PC-3 (cell line): Measurements from ENCODE around the gene SLAMF6.
"Not testable (repeated sequence)": the region's sequence is repeated elsewhere in the genome, so short reads cannot be mapped to it uniquely, and the experiment has no call there.

Source experiments
- CTCF ChIP-seq: fragments of 300-600 bp; sonication (generic); conservative IDR thresholded peaks from 2 replicates; pipeline ENCODE4 v1.5.1; 2017; ENCODE audit warnings: antibody characterized with exemption, low read depth, mild to moderate bottlenecking, low read length
- EZH2 ChIP-seq: fragments of 300-600 bp; sonication (generic); IDR thresholded peaks from one replicate; pipeline ENCODE4 v1.6.1; 2017; ENCODE audit warnings: antibody characterized with exemption, mild to moderate bottlenecking, low read length; ENCODE audit not compliant: unreplicated experiment

GRCh38 chr1:160531809-160532556, 8.9 kb upstream of the SLAMF6 start:
- not testable (repeated sequence) for TF ChIP-seq EZH2, CTCF
